Large intestine (tissue), 3 donors: Measurements from ENCODE around the gene BRI3. TPM values are rescaled to one million over a fixed set of nuclear protein-coding genes. Genes with fewer than 3 reads are reported as not detected.

Experiments used
- DNase-seq, 2 donors: peaks; one replicate each; pipeline versions ENCODE4 v3.0.0 to v3.0.0-alpha.2; 2013
- H3K27ac ChIP-seq: one replicate; pipeline ENCODE4 v1.5.1; 2013; ENCODE audit warnings: low read length
- H3K27me3 ChIP-seq: 2 replicates; pipeline ENCODE4 v1.6.1; 2013; ENCODE audit warnings: low read length; ENCODE audit not compliant: control insufficient read depth, insufficient read depth
- H3K36me3 ChIP-seq: 2 replicates; pipeline ENCODE4 v1.6.1; 2013; ENCODE audit warnings: low read length; ENCODE audit not compliant: control insufficient read depth, insufficient read depth
- H3K4me1 ChIP-seq: one replicate; pipeline ENCODE4 v1.6.1; 2013; ENCODE audit warnings: low read length; ENCODE audit not compliant: control insufficient read depth, insufficient read depth
- H3K4me3 ChIP-seq: one replicate; pipeline ENCODE4 v1.5.1; 2013; ENCODE audit warnings: low read length
- H3K9me3 ChIP-seq: one replicate; pipeline ENCODE4 v1.6.1; 2013; ENCODE audit warnings: mild to moderate bottlenecking, low read depth, low read length, moderate library complexity; ENCODE audit not compliant: control insufficient read depth
- WGBS: methylation state at CpG from one replicate; pipeline ENCODE4 v1.1.5; 2013; ENCODE audit warnings: low lambda C conversion rate; ENCODE audit not compliant: insufficient coverage; 5-methylcytosine and 5-hydroxymethylcytosine counted together
- polyA plus RNA-seq: library from polyadenylated mRNA; unstranded; fragments of 120-200 nt; gene quantifications from one replicate; pipeline ENCODE4 v1.2.1, GENCODE V29; 2013

Gene BRI3
- polyA plus RNA-seq, 1 donor = 207 TPM

- peaks cover 58% of the 10 kb centered on the region for H3K36me3 ChIP-seq
- peak overlapping the region; percentile 94 for H3K4me3 ChIP-seq
- no peaks in the 10 kb centered on the region for H3K27me3 ChIP-seq
- H3K9me3 ChIP-seq = no peaks in the 10 kb centered on the region
- peaks cover 55% of the 10 kb centered on the region for H3K4me1 ChIP-seq
- peak in 1 of 2 donors; percentile 35 for DNase-seq
- WGBS = no CpG with 5 or more reads among the region's 14 CpGs
- peak overlapping the region; percentile 87 for H3K27ac ChIP-seq
Observed at GRCh38 chr7:98286093-98286539, 4.6 kb downstream of the BRI3 start.

GRCh38 chr7:98286701-98287485 lies 5.4 kb downstream of the BRI3 start:
- Histone ChIP-seq H3K9me3 (no peaks in the 10 kb centered on the region), H3K36me3 (peaks cover 65% of the 10 kb centered on the region), H3K4me1 (peaks cover 55% of the 10 kb centered on the region), H3K27ac (peak overlapping the region; percentile 33), H3K27me3 (no peaks in the 10 kb centered on the region), H3K4me3 (no peak overlapping the region)
- DNase-seq = no peak
- WGBS = no CpG with 5 or more reads among the region's 21 CpGs

DNA sequence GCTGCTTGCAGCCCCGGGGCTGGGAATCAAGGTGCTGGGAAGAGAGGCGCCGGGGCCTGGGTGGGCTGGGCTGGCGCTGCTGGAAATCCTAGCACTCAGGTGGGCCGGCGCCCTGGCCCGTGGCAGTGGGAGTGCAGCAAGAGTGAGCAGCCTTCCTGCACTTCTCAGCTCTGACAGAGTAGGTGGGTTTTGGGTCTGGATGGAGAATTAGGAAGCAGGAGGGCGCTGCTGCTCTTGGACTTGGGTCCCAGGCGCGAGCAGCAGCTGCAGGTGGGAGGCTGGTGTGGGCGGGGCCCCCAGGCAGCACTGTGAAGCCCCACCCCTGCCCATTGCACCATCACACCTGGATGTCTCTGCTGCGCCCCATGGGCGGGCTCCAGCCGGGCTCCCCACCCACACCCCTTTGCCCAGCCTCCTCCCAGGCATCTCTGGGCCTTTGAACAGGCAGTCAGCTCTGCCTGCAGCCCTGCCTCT lies 6.0 kb downstream of the BRI3 start:
- Histone ChIP-seq H3K27me3 (no peaks in the 10 kb centered on the region), H3K4me3 (no peak overlapping the region), H3K4me1 (peaks cover 55% of the 10 kb centered on the region), H3K9me3 (no peaks in the 10 kb centered on the region), H3K27ac (peak overlapping the region; percentile 33), H3K36me3 (peaks cover 72% of the 10 kb centered on the region)
- peak; percentile 86 to 92 for DNase-seq
- no CpG with 5 or more reads among the region's 14 CpGs for WGBS

- H3K4me3 ChIP-seq = no peak overlapping the region
- H3K9me3 ChIP-seq = no peaks in the 10 kb centered on the region
- peaks cover 48% of the 10 kb centered on the region for H3K4me1 ChIP-seq
- no peak overlapping the region for H3K27ac ChIP-seq
- WGBS = no CpG with 5 or more reads among the region's 12 CpGs
- no peak for DNase-seq
- H3K27me3 ChIP-seq = no peaks in the 10 kb centered on the region
- H3K36me3 ChIP-seq = peaks cover 74% of the 10 kb centered on the region
Observed at GRCh38 chr7:98288064-98288823, 6.8 kb downstream of the BRI3 start.

DNA sequence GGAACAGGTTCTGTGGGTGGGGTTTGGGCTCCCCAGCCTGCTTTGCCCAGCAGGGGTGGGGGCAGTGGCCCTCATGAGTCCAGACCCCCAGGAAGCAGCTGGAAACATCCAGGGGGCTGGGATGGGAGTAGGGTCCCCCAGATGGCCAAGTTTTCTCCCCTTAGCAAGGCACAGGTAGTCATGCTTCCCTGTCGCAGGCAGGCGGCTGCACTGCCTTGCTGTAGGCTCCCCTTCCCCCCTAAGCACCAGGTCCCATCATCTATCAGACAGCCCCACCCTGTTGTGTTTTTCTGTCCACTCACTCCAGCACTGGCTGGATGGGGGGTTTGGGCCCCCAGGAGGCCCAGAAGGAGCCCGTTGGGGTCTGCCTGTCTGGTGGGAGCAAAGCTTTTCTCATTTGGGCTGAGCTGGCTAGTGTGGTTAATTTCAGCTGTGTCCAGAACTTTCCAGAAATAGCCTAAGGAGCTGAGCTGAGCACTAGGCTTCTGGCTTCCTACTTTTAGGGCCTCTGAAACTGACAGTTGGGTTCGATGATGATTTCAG lies 7.9 kb downstream of the BRI3 start:
- Histone ChIP-seq H3K36me3 (peaks cover 77% of the 10 kb centered on the region), H3K9me3 (no peaks in the 10 kb centered on the region), H3K4me1 (peaks cover 38% of the 10 kb centered on the region), H3K4me3 (no peak overlapping the region), H3K27ac (no peak overlapping the region), H3K27me3 (no peaks in the 10 kb centered on the region)
- no peak for DNase-seq
- no CpG with 5 or more reads among the region's 4 CpGs for WGBS

DNA sequence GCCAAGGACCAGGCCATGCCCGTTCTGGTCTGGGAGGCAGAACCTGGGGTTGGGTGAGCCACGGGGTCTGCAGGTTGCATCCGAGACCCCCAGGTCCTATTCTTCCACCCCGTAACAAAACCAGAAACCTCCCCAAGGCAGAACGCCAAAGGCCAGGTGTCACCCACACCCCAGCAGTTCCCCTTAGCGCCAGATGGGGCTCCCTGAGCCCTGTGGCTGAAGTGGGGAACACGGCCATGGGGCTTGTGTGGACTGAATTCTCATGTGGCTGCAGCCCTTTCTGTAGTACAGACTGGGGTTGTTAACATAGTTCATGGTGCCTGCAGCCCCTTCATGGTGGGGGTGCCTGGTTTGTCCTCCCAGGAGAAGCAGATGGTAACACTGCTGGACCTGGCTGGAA lies 10.2 kb downstream of the BRI3 start:
- H3K4me3 ChIP-seq = no peak overlapping the region
- no peaks in the 10 kb centered on the region for H3K9me3 ChIP-seq
- no peak overlapping the region for H3K27ac ChIP-seq
- H3K4me1 ChIP-seq = peaks cover 15% of the 10 kb centered on the region
- no CpG with 5 or more reads among the region's 7 CpGs for WGBS
- no peak for DNase-seq
- no peaks in the 10 kb centered on the region for H3K27me3 ChIP-seq
- H3K36me3 ChIP-seq = peaks cover 79% of the 10 kb centered on the region

GRCh38 chr7:98293265-98293664 lies 11.8 kb downstream of the BRI3 start:
- H3K27me3 ChIP-seq = no peaks in the 10 kb centered on the region
- H3K27ac ChIP-seq = no peak overlapping the region
- peaks cover 69% of the 10 kb centered on the region for H3K36me3 ChIP-seq
- no peak for DNase-seq
- H3K4me3 ChIP-seq = no peak overlapping the region
- H3K4me1 ChIP-seq = no peaks in the 10 kb centered on the region
- no CpG with 5 or more reads among the region's 17 CpGs for WGBS
- H3K9me3 ChIP-seq = no peaks in the 10 kb centered on the region

DNA sequence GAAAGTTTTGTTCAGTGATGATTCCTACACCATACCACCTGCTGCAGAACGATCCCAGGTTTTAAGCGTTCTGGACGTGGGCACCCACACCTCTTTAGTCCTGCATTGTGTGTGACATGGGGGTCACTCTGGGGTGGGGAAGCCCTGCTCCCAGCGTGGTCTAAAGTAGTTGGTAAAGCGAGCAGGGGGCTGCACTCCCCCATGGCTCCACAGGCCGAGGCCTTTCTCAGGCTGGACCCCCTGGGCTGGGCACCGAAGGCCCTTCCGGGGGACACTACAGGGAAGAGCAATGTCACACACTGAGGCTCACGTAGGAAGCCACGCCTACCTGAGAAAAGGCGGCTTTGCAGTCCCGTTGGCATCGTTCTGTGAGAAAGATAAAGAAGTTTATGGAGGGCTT lies 12.3 kb downstream of the BRI3 start:
- no peaks in the 10 kb centered on the region for H3K9me3 ChIP-seq
- no peak overlapping the region for H3K27ac ChIP-seq
- peaks cover 64% of the 10 kb centered on the region for H3K36me3 ChIP-seq
- DNase-seq = no peak
- H3K27me3 ChIP-seq = no peaks in the 10 kb centered on the region
- H3K4me1 ChIP-seq = no peaks in the 10 kb centered on the region
- WGBS = 88% methylated on average over 3 of the region's 13 CpGs
- no peak overlapping the region for H3K4me3 ChIP-seq

DNA sequence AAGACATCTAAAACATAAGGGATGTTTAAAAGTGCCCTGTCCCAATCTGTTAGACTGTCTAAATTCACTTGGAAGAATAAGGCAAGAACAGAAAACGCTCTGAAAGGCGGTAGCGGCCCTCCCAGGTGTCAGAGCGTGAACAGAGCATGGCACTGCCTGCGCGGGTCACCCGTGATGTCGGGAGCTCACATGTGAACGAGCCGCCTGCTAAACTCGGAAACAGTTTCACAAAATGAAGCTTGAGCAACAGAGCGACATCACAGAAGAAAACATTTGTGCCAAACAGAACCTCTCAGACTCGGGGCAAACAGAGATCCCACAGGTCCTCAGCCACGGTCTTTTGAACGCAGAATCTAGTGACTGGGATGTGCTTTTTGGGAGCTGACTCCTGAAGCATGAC lies 12.8 kb downstream of the BRI3 start:
- WGBS = 72% methylated on average over 2 of the region's 15 CpGs

DNA sequence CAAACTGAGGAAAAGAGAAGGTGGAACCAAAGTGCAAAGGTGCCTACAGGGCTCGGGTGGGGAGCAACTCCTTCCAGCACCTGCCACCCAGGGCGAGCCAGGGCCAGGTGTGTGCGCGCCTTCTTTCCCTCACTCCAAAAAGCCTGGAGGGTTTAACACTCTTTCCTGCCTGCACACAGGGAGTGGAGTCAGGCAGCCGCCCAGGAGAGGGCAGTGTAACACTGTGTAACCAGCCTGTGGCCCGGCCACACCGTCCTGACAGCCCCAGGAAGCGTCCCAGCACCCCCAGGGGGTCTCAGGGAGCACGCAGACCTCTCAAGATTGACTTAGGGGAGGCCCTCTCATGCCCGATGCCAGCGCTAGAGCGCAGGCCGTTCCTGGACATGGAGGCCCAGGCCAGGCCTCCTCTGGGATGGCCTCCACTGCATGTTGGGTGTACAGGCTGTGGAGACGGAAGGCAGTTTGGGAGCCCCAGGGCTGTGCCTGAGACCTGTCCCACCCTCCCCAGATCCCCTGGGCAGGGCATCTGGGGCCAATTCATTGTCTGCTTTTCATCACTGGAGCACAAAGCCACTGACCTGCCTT lies 13.4 kb downstream of the BRI3 start:
- no peaks in the 10 kb centered on the region for H3K27me3 ChIP-seq
- H3K4me3 ChIP-seq = no peak overlapping the region
- no peak overlapping the region for H3K27ac ChIP-seq
- H3K9me3 ChIP-seq = no peaks in the 10 kb centered on the region
- peaks cover 54% of the 10 kb centered on the region for H3K36me3 ChIP-seq
- no peaks in the 10 kb centered on the region for H3K4me1 ChIP-seq
- DNase-seq = peak in 1 of 2 donors; percentile 59
- no CpG with 5 or more reads among the region's 14 CpGs for WGBS

More for the DNA sequence above, 12.8 kb downstream of the BRI3 start:
- Histone ChIP-seq H3K27ac (no peak overlapping the region), H3K36me3 (peaks cover 60% of the 10 kb centered on the region), H3K9me3 (no peaks in the 10 kb centered on the region), H3K4me3 (no peak overlapping the region), H3K27me3 (no peaks in the 10 kb centered on the region), H3K4me1 (no peaks in the 10 kb centered on the region)
- no peak for DNase-seq
